Effector memory CD4-positive, alpha-beta T cell (primary cell): Measurements from ENCODE around the gene FABP3.
A peak's percentile ranks its signal among the peaks of the same experiment; 100 is the strongest.

Source experiments
- DNase-seq, 3 donors: peaks; one replicate each; pipeline ENCODE4 v3.0.0-alpha.2; 2020
- H3K27ac ChIP-seq: 2 replicates; pipeline ENCODE4 v1.7.0; 2013; ENCODE audit warnings: mild to moderate bottlenecking, low read length, moderate library complexity; ENCODE audit not compliant: insufficient read depth, poor library complexity, severe bottlenecking
- H3K27me3 ChIP-seq: replicated peaks from 2 replicates; pipeline ENCODE4 v1.7.0; 2013; ENCODE audit warnings: mild to moderate bottlenecking, low read length; ENCODE audit not compliant: insufficient read depth, control insufficient read depth, poor library complexity, severe bottlenecking
- H3K36me3 ChIP-seq: 2 replicates; pipeline ENCODE4 v1.7.0; 2013; ENCODE audit warnings: mild to moderate bottlenecking, low read length, moderate library complexity; ENCODE audit not compliant: control insufficient read depth, insufficient read depth
- H3K4me1 ChIP-seq: 2 replicates; pipeline ENCODE4 v1.7.0; 2013; ENCODE audit warnings: low read length, mild to moderate bottlenecking; ENCODE audit not compliant: control insufficient read depth, insufficient read depth, poor library complexity, severe bottlenecking
- H3K4me3 ChIP-seq: 2 replicates; pipeline ENCODE4 v1.7.0; 2013; ENCODE audit warnings: low read length, low read depth, mild to moderate bottlenecking; ENCODE audit not compliant: insufficient read depth, poor library complexity, severe bottlenecking
- H3K9me3 ChIP-seq: 2 replicates; pipeline ENCODE4 v1.7.0; 2013; ENCODE audit warnings: mild to moderate bottlenecking, low read length, moderate library complexity; ENCODE audit not compliant: control insufficient read depth

The FABP3 gene

GRCh38 chr1:31412732-31413404 lies 40.0 kb upstream of the FABP3 start, which contains the start of gene SERINC2:
SERINC2 (plus strand) TSS chr1:31413213; CDS start chr1:31413266, 53 bp downstream.
- H3K27me3 ChIP-seq, result peaks cover 17% of the 10 kb centered on the region
- H3K27ac ChIP-seq, result no peak within 1 kb of the TSS
- H3K9me3 ChIP-seq, result no peaks in the 10 kb centered on the region
- peaks cover 11% of the 10 kb centered on the region for H3K4me1 ChIP-seq
- H3K36me3 ChIP-seq, result no peaks in the 10 kb centered on the region
- no peak for DNase-seq
- H3K4me3 ChIP-seq, result peak within 1 kb of the TSS; percentile 66

- DNase-seq, result no peak
- no peak overlapping the region for H3K27ac ChIP-seq
- H3K36me3 ChIP-seq, result no peaks in the 10 kb centered on the region
- H3K4me3 ChIP-seq, result no peak overlapping the region
- H3K4me1 ChIP-seq, result peaks cover 11% of the 10 kb centered on the region
- peaks cover 17% of the 10 kb centered on the region for H3K27me3 ChIP-seq
- no peaks in the 10 kb centered on the region for H3K9me3 ChIP-seq
These were observed 39.3 kb upstream of the FABP3 start for GRCh38 chr1:31412205-31412604.

GRCh38 chr1:31410871-31411270 lies 38.0 kb upstream of the FABP3 start:
- no peak for DNase-seq
- no peak overlapping the region for H3K27ac ChIP-seq
- no peaks in the 10 kb centered on the region for H3K9me3 ChIP-seq
- peaks cover 11% of the 10 kb centered on the region for H3K4me1 ChIP-seq
- H3K4me3 ChIP-seq, result no peak overlapping the region
- H3K27me3 ChIP-seq, result peaks cover 17% of the 10 kb centered on the region
- no peaks in the 10 kb centered on the region for H3K36me3 ChIP-seq

GRCh38 chr1:31409946-31410858 lies 37.3 kb upstream of the FABP3 start:
- Histone ChIP-seq H3K9me3 (no peaks in the 10 kb centered on the region), H3K4me3 (no peak overlapping the region), H3K36me3 (no peaks in the 10 kb centered on the region), H3K4me1 (peaks cover 11% of the 10 kb centered on the region), H3K27ac (no peak overlapping the region), H3K27me3 (peaks cover 17% of the 10 kb centered on the region)
- DNase-seq, result no peak

- H3K4me1 ChIP-seq, result peaks cover 8% of the 10 kb centered on the region
- H3K27me3 ChIP-seq, result peaks cover 15% of the 10 kb centered on the region
These were observed 36.0 kb upstream of the FABP3 start for GRCh38 chr1:31408788-31409318.

GRCh38 chr1:31407029-31407626 lies 34.3 kb upstream of the FABP3 start:
- Histone ChIP-seq H3K36me3 (no peaks in the 10 kb centered on the region), H3K4me1 (no peaks in the 10 kb centered on the region), H3K9me3 (no peaks in the 10 kb centered on the region), H3K4me3 (no peak overlapping the region), H3K27ac (no peak overlapping the region), H3K27me3 (peaks cover 2% of the 10 kb centered on the region)
- DNase-seq, result no peak

More at GRCh38 chr1:31408788-31409318, 36.0 kb upstream of the FABP3 start:
- H3K9me3 ChIP-seq, result no peaks in the 10 kb centered on the region
- H3K27ac ChIP-seq, result no peak overlapping the region
- no peak for DNase-seq
- H3K36me3 ChIP-seq, result no peaks in the 10 kb centered on the region
- H3K4me3 ChIP-seq, result no peak overlapping the region

- no peaks in the 10 kb centered on the region for H3K36me3 ChIP-seq
- no peaks in the 10 kb centered on the region for H3K4me1 ChIP-seq
- H3K27ac ChIP-seq, result no peak overlapping the region
- no peaks in the 10 kb centered on the region for H3K27me3 ChIP-seq
- no peak overlapping the region for H3K4me3 ChIP-seq
- H3K9me3 ChIP-seq, result no peaks in the 10 kb centered on the region
- no peak for DNase-seq
These were observed 32.8 kb upstream of the FABP3 start for GRCh38 chr1:31405578-31406245.

- Histone ChIP-seq H3K27ac (no peak overlapping the region), H3K27me3 (no peaks in the 10 kb centered on the region), H3K36me3 (no peaks in the 10 kb centered on the region), H3K4me3 (no peak overlapping the region), H3K4me1 (no peaks in the 10 kb centered on the region), H3K9me3 (no peaks in the 10 kb centered on the region)
- DNase-seq, result no peak
These were observed 28.4 kb upstream of the FABP3 start for GRCh38 chr1:31401241-31401640.

- H3K36me3 ChIP-seq, result no peaks in the 10 kb centered on the region
- DNase-seq, result no peak
- no peaks in the 10 kb centered on the region for H3K9me3 ChIP-seq
- no peaks in the 10 kb centered on the region for H3K27me3 ChIP-seq
- no peaks in the 10 kb centered on the region for H3K4me1 ChIP-seq
- no peak overlapping the region for H3K4me3 ChIP-seq
- no peak overlapping the region for H3K27ac ChIP-seq
These were observed 27.5 kb upstream of the FABP3 start for GRCh38 chr1:31400393-31400792.
